SK-N-SH (cell line): ENCODE data around the gene ANO3. TPM values are rescaled to one million over a fixed set of nuclear protein-coding genes. Genes with fewer than 3 reads are reported as not detected.

Experiments
- CTCF ChIA-PET: fragments of 300-600, 350-600 bp; formaldehyde crosslinking; extraction: SDS; loops from one replicate; lab custom pipeline; 2021; lab: Yijun Ruan, JAX
- POLR2A ChIA-PET: fragments of 350-600 bp; sonication (Branson Sonifier 250); formaldehyde crosslinking; extraction: SDS; loops from one replicate; lab custom pipeline; 2020; ENCODE audit warnings: antibody characterized with exemption, inconsistent platforms; lab: Yijun Ruan, JAX
- DNase-seq: peaks from one replicate; pipeline ENCODE4 v3.0.0; 2012
- H2AFZ ChIP-seq: fragments of 200-600 bp; sonication (generic); 2 replicates; pipeline ENCODE4 v1.8.1; 2016; ENCODE audit warnings: antibody characterized with exemption, mild to moderate bottlenecking, low read depth
- H3F3A ChIP-seq: fragments of 200-600 bp; sonication (generic); replicated peaks from 2 replicates; pipeline ENCODE3; 2016; ENCODE audit warnings: antibody characterized with exemption, mild to moderate bottlenecking; ENCODE audit not compliant: insufficient read depth
- H3K27ac ChIP-seq, 2 experiments: fragments of 200-500 bp in 1 of 2; fragments of 200-600 bp in 1 of 2; sonication (Bioruptor generic) in 1 of 2; sonication (generic), shearing (Covaris generic) in 1 of 2; 2 replicates each; pipeline versions ENCODE4 v1.5.1 to v1.6.1; 2014 to 2016; ENCODE audit warnings: low read depth in 2 of 2, inconsistent platforms in 1 of 2, low read length in 1 of 2, mild to moderate bottlenecking in 1 of 2, mixed read lengths in 1 of 2
- H3K27me3 ChIP-seq: fragments of 200-600 bp; sonication (generic), shearing (Covaris generic); 2 replicates; pipeline ENCODE4 v1.6.1; 2016; ENCODE audit warnings: mixed run types; ENCODE audit not compliant: insufficient read depth
- H3K36me3 ChIP-seq, 2 experiments: fragments of 200-500 bp in 1 of 2; fragments of 200-600 bp in 1 of 2; sonication (Bioruptor generic) in 1 of 2; sonication (generic) in 1 of 2; replicated peaks in 1 of 2; 2 replicates each; pipeline versions ENCODE3 to v1.5.1; 2014 to 2016; ENCODE audit warnings: low read length in 1 of 2, mild to moderate bottlenecking in 1 of 2; ENCODE audit not compliant: insufficient read depth in 2 of 2, control insufficient read depth in 1 of 2
- H3K4me1 ChIP-seq, 2 experiments: fragments of 200-500 bp in 1 of 2; fragments of 200-600 bp in 1 of 2; sonication (Bioruptor generic) in 1 of 2; sonication (generic), shearing (Covaris generic) in 1 of 2; 2 replicates each; pipeline versions ENCODE4 v1.5.1 to v1.6.1; 2014 to 2016; ENCODE audit warnings: low read depth in 1 of 2, low read length in 1 of 2, mixed run types in 1 of 2; ENCODE audit not compliant: insufficient read depth in 2 of 2, control insufficient read depth in 1 of 2
- H3K4me2 ChIP-seq: fragments of 200-600 bp; sonication (generic), shearing (Covaris generic); 2 replicates; pipeline ENCODE4 v1.6.1; 2017; ENCODE audit warnings: mixed run types
- H3K4me3 ChIP-seq, 2 experiments: fragments of 200-500 bp in 1 of 2; fragments of 200-600 bp in 1 of 2; sonication (Bioruptor generic) in 1 of 2; sonication (generic), shearing (Covaris generic) in 1 of 2; 2 replicates each; pipeline versions ENCODE4 v1.5.1 to v1.8.1; 2014 to 2016; ENCODE audit warnings: low read depth in 2 of 2, inconsistent platforms in 1 of 2, low read length in 1 of 2, mild to moderate bottlenecking in 1 of 2, mixed read lengths in 1 of 2, moderate library complexity in 1 of 2
- H3K79me2 ChIP-seq: fragments of 200-600 bp; sonication (generic); 2 replicates; pipeline ENCODE4 v1.8.1; 2017; ENCODE audit warnings: mild to moderate bottlenecking; ENCODE audit not compliant: insufficient read depth
- H3K9ac ChIP-seq: fragments of 200-600 bp; sonication (generic); 2 replicates; pipeline ENCODE4 v1.6.1; 2017; ENCODE audit warnings: mixed run types
- H3K9me2 ChIP-seq: fragments of 200-600 bp; sonication (generic); 2 replicates; pipeline ENCODE4 v1.6.1; 2017; ENCODE audit warnings: mixed run types
- H3K9me3 ChIP-seq: fragments of 200-600 bp; sonication (generic); 2 replicates; pipeline ENCODE4 v1.6.1; 2017; ENCODE audit warnings: mixed run types, mild to moderate bottlenecking, moderate library complexity
- H4K20me1 ChIP-seq: fragments of 200-600 bp; sonication (generic); 2 replicates; pipeline ENCODE4 v1.6.1; 2017; ENCODE audit warnings: mild to moderate bottlenecking, mixed run types; ENCODE audit not compliant: insufficient read depth
- ELF1 ChIP-seq: IDR thresholded peaks from 2 replicates; pipeline ENCODE4 v1.4.0; 2012
- EZH2phosphoT487 ChIP-seq: fragments of 200-600 bp; sonication (generic); IDR thresholded peaks from 2 replicates; pipeline ENCODE4 v1.6.1; 2017; ENCODE audit warnings: low read depth, mixed run types, mild to moderate bottlenecking, antibody characterized with exemption, moderate library complexity, borderline replicate concordance
- FOXJ3 ChIP-seq: sonication (generic); formaldehyde crosslinking; IDR thresholded peaks from 2 replicates; pipeline ENCODE4 v1.5.1; 2020; ENCODE audit warnings: mild to moderate bottlenecking, missing genetic modification reagents
- FOXM1 ChIP-seq: IDR thresholded peaks from 2 replicates; pipeline ENCODE4 v1.4.0; 2012; ENCODE audit warnings: low read depth, mild to moderate bottlenecking
- GATA2 ChIP-seq: sonication (generic); formaldehyde crosslinking; IDR thresholded peaks from 2 replicates; pipeline ENCODE4 v1.5.0; 2020; ENCODE audit warnings: mild to moderate bottlenecking, missing genetic modification reagents
- JUND ChIP-seq: IDR thresholded peaks from 2 replicates; pipeline ENCODE4 v1.4.0; 2012
- MEF2A ChIP-seq: IDR thresholded peaks from 2 replicates; pipeline ENCODE4 v1.4.0; 2012; ENCODE audit warnings: low read depth, borderline replicate concordance
- RCOR1 ChIP-seq: fragments of 150-350 bp; IDR thresholded peaks from 2 replicates; pipeline ENCODE4 v1.6.1; 2017; ENCODE audit warnings: antibody characterized with exemption, low read length
- SIN3A ChIP-seq: IDR thresholded peaks from 2 replicates; pipeline ENCODE4 v1.6.1; 2012; ENCODE audit warnings: low read depth, mild to moderate bottlenecking, low read length, moderate library complexity, borderline replicate concordance
- TEAD4 ChIP-seq: IDR thresholded peaks from 2 replicates; pipeline ENCODE4 v1.4.0; 2012; ENCODE audit warnings: mild to moderate bottlenecking, borderline replicate concordance; ENCODE audit not compliant: insufficient read depth
- WGBS: methylation state at CpG from one replicate; pipeline ENCODE4 v1.1.6; 2017; ENCODE audit warnings: low lambda C conversion rate; 5-methylcytosine and 5-hydroxymethylcytosine counted together
- polyA plus RNA-seq, 3 experiments: library from polyadenylated mRNA; depleted of rRNA; stranded (reverse); fragments of >200 nt; gene quantifications; 2 replicates each; pipeline ENCODE4 v1.2.3, GENCODE V29; 2012
- TF ChIP-seq, protein P1 (sequence below): IDR thresholded peaks from 2 replicates; pipeline ENCODE4 v1.4.0; 2012; ENCODE audit warnings: low read depth
- TF ChIP-seq, protein P2 (sequence below): IDR thresholded peaks from 2 replicates; pipeline ENCODE4; 2012

ANO3 gene
- polyA plus RNA-seq, 1 of the 3 experiments (the other 2 are of a cell fraction) = 0.13 TPM

DNA sequence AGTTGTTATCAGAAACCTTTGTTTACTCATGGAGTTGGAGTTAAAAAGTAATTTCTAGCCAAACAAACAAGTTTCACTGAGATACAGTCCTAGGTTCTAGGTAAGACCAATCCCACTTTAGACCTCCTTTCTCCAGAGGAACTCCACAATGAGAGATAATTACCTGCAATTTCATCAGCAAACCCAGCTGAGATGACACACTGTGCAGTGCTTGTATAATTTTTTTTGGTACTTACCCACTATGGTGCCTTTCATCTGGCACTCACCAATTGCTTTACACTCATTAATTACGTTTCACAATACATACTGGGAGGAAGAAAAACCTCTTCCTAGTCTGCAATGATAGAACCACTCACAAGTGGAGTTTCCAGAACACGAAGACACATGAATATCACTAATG lies 242.0 kb downstream of the ANO3 start:
- Histone ChIP-seq H3K4me1 (peaks cover 11 to 12% of the 10 kb centered on the region in 2 experiments; a peak in 3 of 4 replicates), H3K79me2 (no peaks in the 10 kb centered on the region), H3K27ac (no peak overlapping the region), H3K9ac (no peak overlapping the region), H3K9me3 (no peaks in the 10 kb centered on the region), H3F3A (no peaks in the 10 kb centered on the region), H3K36me3 (no peaks in the 10 kb centered on the region), H3K9me2 (no peaks in the 10 kb centered on the region), H3K4me3 (no peak overlapping the region), H3K4me2 (no peak overlapping the region), H3K27me3 (no peaks in the 10 kb centered on the region), H2AFZ (no peak overlapping the region), H4K20me1 (no peaks in the 10 kb centered on the region)
- 66% methylated on average over 2 of the region's 2 CpGs for WGBS
- TF ChIP-seq GATA2 (CRISPR knock-in tag) (no peak), RCOR1 (no peak), MEF2A (no peak), FOXJ3 (CRISPR knock-in tag) (no peak), ELF1 (no peak), FOXM1 (no peak), TEAD4 (no peak), SIN3A (no peak)
- TF ChIP-seq, protein P1, sequence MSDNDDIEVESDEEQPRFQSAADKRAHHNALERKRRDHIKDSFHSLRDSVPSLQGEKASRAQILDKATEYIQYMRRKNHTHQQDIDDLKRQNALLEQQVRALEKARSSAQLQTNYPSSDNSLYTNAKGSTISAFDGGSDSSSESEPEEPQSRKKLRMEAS = no peak
- TF ChIP-seq, protein P2, sequence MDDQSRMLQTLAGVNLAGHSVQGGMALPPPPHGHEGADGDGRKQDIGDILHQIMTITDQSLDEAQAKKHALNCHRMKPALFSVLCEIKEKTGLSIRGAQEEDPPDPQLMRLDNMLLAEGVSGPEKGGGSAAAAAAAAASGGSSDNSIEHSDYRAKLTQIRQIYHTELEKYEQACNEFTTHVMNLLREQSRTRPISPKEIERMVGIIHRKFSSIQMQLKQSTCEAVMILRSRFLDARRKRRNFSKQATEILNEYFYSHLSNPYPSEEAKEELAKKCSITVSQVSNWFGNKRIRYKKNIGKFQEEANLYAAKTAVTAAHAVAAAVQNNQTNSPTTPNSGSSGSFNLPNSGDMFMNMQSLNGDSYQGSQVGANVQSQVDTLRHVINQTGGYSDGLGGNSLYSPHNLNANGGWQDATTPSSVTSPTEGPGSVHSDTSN = no peak
- DNase-seq = no peak
- POLR2A ChIA-PET = no interaction called here
- CTCF ChIA-PET = interaction anchor here (0.8 to 1.4 kb wide), 3 partner anchors 13 to 154 kb away, joined by 3 to 4 read pairs (median 3); no protein-coding TSS in a partner anchor

- ChIA-PET POLR2A (no interaction called here), CTCF (no interaction called here)
- H3K27me3 ChIP-seq = no peaks in the 10 kb centered on the region
- WGBS = 90% methylated on average over 5 of the region's 5 CpGs
- peaks cover 11 to 20% of the 10 kb centered on the region in 2 experiments; a peak in 3 of 4 replicates for H3K4me1 ChIP-seq
- no peak overlapping the region for H3K27ac ChIP-seq
- H3K4me3 ChIP-seq = no peak overlapping the region
- H3K9me2 ChIP-seq = no peaks in the 10 kb centered on the region
- H3K9me3 ChIP-seq = no peaks in the 10 kb centered on the region
- no peak for DNase-seq
- no peaks in the 10 kb centered on the region for H3K79me2 ChIP-seq
- H4K20me1 ChIP-seq = no peaks in the 10 kb centered on the region
- H3K4me2 ChIP-seq = no peak overlapping the region
- no peak overlapping the region for H3K9ac ChIP-seq
- no peak for TF ChIP-seq EZH2phosphoT487
- TF ChIP-seq, protein P1 = no peak
- TF ChIP-seq FOXJ3 (CRISPR knock-in tag) = no peak
- no peak for TF ChIP-seq JUND
- no peaks in the 10 kb centered on the region for H3K36me3 ChIP-seq
- no peak overlapping the region for H2AFZ ChIP-seq
- peaks cover 4% of the 10 kb centered on the region for H3F3A ChIP-seq
Measured at GRCh38 chr11:26575946-26576345, 244.0 kb downstream of the ANO3 start.
